IPS-20b (cell line): ENCODE data around the gene DAB2IP.
"Not testable (repeated sequence)": the region's sequence is repeated elsewhere in the genome, so short reads cannot be mapped to it uniquely, and the experiment has no call there.

ENCODE experiments used
- H3K27ac ChIP-seq: one replicate; pipeline ENCODE4 v1.5.1; 2013; ENCODE audit warnings: low read length
- H3K27me3 ChIP-seq: 2 replicates; pipeline ENCODE4 v1.6.1; 2013; ENCODE audit warnings: mild to moderate bottlenecking, low read length, inconsistent platforms; ENCODE audit not compliant: insufficient read depth
- H3K36me3 ChIP-seq: 2 replicates; pipeline ENCODE4 v1.6.1; 2013; ENCODE audit warnings: low read depth, mild to moderate bottlenecking, inconsistent platforms, low read length, moderate library complexity; ENCODE audit not compliant: insufficient read depth
- H3K4me1 ChIP-seq: 2 replicates; pipeline ENCODE4 v1.6.1; 2013; ENCODE audit warnings: mild to moderate bottlenecking, control low read depth, inconsistent platforms, low read length, moderate library complexity; ENCODE audit not compliant: insufficient read depth
- H3K4me3 ChIP-seq: 2 replicates; pipeline ENCODE4 v1.5.1; 2013; ENCODE audit warnings: mild to moderate bottlenecking, low read length, inconsistent platforms
- H3K9ac ChIP-seq: 2 replicates; pipeline ENCODE4 v1.6.1; 2013; ENCODE audit warnings: low read depth, mild to moderate bottlenecking, inconsistent platforms, low read length, moderate library complexity
- H3K9me3 ChIP-seq: 2 replicates; pipeline ENCODE4 v1.6.1; 2013; ENCODE audit warnings: mild to moderate bottlenecking, low read depth, low read length, inconsistent platforms; ENCODE audit not compliant: insufficient read depth

Gene DAB2IP

DNA sequence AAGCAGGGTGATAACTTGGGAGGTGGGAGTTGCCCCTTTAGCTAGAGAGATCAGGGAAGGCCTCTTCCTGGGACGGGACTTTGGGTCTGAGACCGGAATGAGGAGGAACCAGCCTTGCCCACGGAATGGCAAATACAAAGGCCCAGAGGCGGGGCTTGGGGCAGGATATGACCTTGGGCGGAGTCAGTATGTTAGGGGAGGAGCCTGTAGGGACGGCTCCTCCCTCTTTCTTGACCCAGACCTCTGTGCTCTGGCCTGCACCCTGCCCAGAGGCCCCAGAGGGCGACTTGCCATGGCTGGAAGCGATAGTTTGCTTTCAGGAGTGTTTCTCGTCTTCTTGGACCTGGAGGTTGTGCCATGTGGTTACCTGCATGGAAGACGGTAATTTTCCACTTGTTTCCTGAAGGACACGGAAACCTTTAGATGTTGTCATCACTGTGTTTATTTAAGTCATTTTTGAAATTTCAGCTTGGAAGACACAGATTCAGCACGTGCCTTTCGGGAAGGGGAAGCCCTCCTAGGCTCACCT lies 85.6 kb downstream of the DAB2IP start:
- Histone ChIP-seq H3K27me3 (peaks cover 12% of the 10 kb centered on the region), H3K4me3 (peak overlapping the region; percentile 63; the same call in 1 of the 2 replicates), H3K9me3 (no peaks in the 10 kb centered on the region), H3K27ac (no peak overlapping the region), H3K4me1 (peaks cover 44% of the 10 kb centered on the region), H3K36me3 (no peaks in the 10 kb centered on the region), H3K9ac (peak overlapping the region; percentile 1; the same call in 1 of the 2 replicates)

GRCh38 chr9:121737481-121737931 lies 86.1 kb downstream of the DAB2IP start:
- Histone ChIP-seq H3K4me3 (no peak overlapping the region; the same call in 1 of the 2 replicates), H3K27ac (no peak overlapping the region), H3K9me3 (no peaks in the 10 kb centered on the region), H3K27me3 (peaks cover 12% of the 10 kb centered on the region), H3K9ac (no peak overlapping the region; the same call in 1 of the 2 replicates), H3K36me3 (no peaks in the 10 kb centered on the region), H3K4me1 (peaks cover 44% of the 10 kb centered on the region)

- no peaks in the 10 kb centered on the region for H3K36me3 ChIP-seq
- peaks cover 12% of the 10 kb centered on the region for H3K27me3 ChIP-seq
- peaks cover 48% of the 10 kb centered on the region for H3K4me1 ChIP-seq
- no peak overlapping the region for H3K27ac ChIP-seq
- no peak overlapping the region for H3K9ac ChIP-seq
- no peaks in the 10 kb centered on the region for H3K9me3 ChIP-seq
- no peak overlapping the region for H3K4me3 ChIP-seq
Measured at GRCh38 chr9:121738411-121738810, 87.0 kb downstream of the DAB2IP start.

DNA sequence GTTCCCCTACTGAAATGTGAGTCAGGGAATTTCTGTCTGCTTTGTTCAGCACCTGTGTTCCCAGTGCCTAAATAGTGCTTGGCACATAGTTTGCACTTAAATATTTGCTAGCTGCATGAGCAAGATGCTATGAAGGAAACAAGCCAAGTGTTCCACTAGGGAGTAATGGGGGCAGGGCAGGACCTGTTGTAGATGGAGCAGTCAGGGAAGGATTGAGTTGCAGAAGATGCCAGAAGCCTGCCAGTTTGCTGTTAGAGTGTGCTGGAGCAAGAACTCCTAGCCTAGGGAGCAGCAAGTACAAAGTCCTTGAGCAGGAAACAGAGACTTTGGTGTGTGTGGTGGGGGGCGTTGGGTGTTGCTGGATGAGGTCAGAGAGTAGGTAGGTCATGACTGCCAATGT lies 87.5 kb downstream of the DAB2IP start:
- Histone ChIP-seq H3K27me3 (peaks cover 12% of the 10 kb centered on the region), H3K9ac (no peak overlapping the region), H3K4me3 (no peak overlapping the region), H3K9me3 (no peaks in the 10 kb centered on the region), H3K4me1 (peaks cover 53% of the 10 kb centered on the region), H3K36me3 (no peaks in the 10 kb centered on the region), H3K27ac (no peak overlapping the region)

GRCh38 chr9:121739971-121740370 lies 88.5 kb downstream of the DAB2IP start:
- no peaks in the 10 kb centered on the region for H3K36me3 ChIP-seq
- H3K9me3 ChIP-seq, result no peaks in the 10 kb centered on the region
- peaks cover 60% of the 10 kb centered on the region for H3K4me1 ChIP-seq
- no peak overlapping the region for H3K9ac ChIP-seq
- H3K27me3 ChIP-seq, result peaks cover 12% of the 10 kb centered on the region
- no peak overlapping the region for H3K27ac ChIP-seq
- no peak overlapping the region for H3K4me3 ChIP-seq

DNA sequence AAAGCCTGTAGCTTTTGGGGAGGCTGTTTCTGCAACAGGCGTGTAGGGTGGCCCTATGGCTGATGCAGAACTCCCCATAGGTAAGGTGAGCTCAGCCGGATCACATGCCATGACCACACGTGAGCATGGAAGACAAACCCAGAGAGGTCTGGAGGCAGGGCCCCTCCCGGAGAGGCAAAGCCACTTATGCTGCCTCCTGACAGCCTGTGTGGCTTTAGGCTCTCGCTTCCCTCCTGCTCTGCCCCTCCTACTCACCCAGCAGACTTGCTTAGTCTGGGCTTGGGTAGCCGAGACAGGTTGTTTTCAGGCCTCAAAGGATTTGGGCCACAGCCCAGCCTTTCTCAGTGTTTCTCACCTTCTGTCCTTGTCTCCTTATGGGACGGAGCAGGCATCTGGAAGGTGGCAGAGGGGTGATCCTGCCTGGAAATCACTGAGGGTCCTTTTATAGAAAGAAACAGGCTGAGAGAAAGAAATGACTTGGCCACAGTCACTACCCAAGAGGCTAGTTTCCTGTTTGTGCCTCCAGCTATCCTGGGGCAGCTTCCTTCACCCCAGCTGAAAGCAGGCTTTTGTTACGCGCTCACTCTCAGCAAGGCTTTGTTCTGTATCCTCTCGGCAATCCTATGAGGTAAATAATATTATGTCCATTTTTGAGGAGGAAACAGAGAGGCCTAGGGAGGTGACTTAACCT lies 89.9 kb downstream of the DAB2IP start:
- H3K9me3 ChIP-seq, result no peaks in the 10 kb centered on the region
- H3K9ac ChIP-seq, result peak overlapping the region; percentile 39; the same call in 1 of the 2 replicates
- H3K4me1 ChIP-seq, result peaks cover 54% of the 10 kb centered on the region
- H3K36me3 ChIP-seq, result no peaks in the 10 kb centered on the region
- H3K4me3 ChIP-seq, result no peak overlapping the region
- no peaks in the 10 kb centered on the region for H3K27me3 ChIP-seq
- H3K27ac ChIP-seq, result no peak overlapping the region

- H3K4me3 ChIP-seq, H3K27ac ChIP-seq, H3K27me3 ChIP-seq, H3K9me3 ChIP-seq, H3K36me3 ChIP-seq: not testable (repeated sequence)
- Histone ChIP-seq H3K9ac (peak overlapping the region; percentile 39; the same call in 1 of the 2 replicates), H3K4me1 (peaks cover 54% of the 10 kb centered on the region)
Measured at GRCh38 chr9:121741919-121742283, 90.5 kb downstream of the DAB2IP start.

GRCh38 chr9:121742923-121743322 lies 91.5 kb downstream of the DAB2IP start:
- Histone ChIP-seq H3K27ac (no peak overlapping the region), H3K4me1 (peaks cover 54% of the 10 kb centered on the region), H3K36me3 (no peaks in the 10 kb centered on the region), H3K4me3 (no peak overlapping the region), H3K9me3 (no peaks in the 10 kb centered on the region), H3K27me3 (no peaks in the 10 kb centered on the region), H3K9ac (0 out of 2 replicates have a peak overlapping the region, but pooled peaks have one; percentile 1)

- H3K27ac ChIP-seq, result peak overlapping the region; percentile 65
Measured at GRCh38 chr9:121743441-121744001, 92.1 kb downstream of the DAB2IP start.

DNA sequence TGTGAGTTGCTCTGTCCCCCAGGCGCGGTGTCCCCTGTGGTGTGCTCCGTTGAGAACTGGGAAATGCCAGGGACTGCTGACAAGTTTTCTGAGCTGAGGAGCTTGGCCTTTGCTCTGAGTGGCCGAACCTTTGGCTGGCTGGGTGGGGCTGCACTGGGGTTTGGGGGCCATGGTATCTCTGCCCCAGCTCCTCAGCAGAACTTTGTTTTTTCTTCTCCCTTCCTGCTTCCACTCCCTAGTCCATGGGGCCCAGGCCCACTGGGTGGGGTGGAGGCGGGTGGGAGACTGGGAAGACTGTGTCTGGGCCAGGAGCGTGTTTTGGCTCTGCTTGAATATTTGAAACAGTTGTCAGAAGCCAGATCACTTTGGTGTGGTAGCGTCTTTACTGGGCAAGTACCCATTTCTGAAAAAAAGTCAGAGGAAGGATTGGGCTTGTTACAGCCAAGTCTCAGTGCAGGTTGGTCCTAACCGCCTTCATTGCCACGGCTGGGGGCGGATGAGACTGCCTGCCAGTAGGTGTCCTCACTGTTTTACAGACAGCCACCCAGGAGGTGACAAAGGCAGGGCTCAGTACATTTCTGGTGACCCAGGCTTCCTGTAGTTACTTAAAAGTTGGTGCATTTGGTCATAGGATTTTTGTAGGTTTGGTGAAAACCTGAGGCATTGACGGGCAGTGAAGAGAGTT lies 92.7 kb downstream of the DAB2IP start:
- H3K27me3 ChIP-seq, result no peaks in the 10 kb centered on the region
- H3K9ac ChIP-seq, result no peak overlapping the region; the same call in 1 of the 2 replicates
- peak overlapping the region; percentile 38; the same call in 1 of the 2 replicates for H3K4me3 ChIP-seq
- no peaks in the 10 kb centered on the region for H3K36me3 ChIP-seq
- peak overlapping the region; percentile 65 for H3K27ac ChIP-seq
- peaks cover 44% of the 10 kb centered on the region for H3K4me1 ChIP-seq
- no peaks in the 10 kb centered on the region for H3K9me3 ChIP-seq

More at GRCh38 chr9:121743441-121744001, 92.1 kb downstream of the DAB2IP start:
- H3K36me3 ChIP-seq, result no peaks in the 10 kb centered on the region
- no peaks in the 10 kb centered on the region for H3K9me3 ChIP-seq
- H3K9ac ChIP-seq, result 0 out of 2 replicates have a peak overlapping the region, but pooled peaks have one; percentile 1
- peaks cover 50% of the 10 kb centered on the region for H3K4me1 ChIP-seq
- H3K4me3 ChIP-seq, result peak overlapping the region; percentile 38; the same call in 1 of the 2 replicates
- no peaks in the 10 kb centered on the region for H3K27me3 ChIP-seq

GRCh38 chr9:121744687-121745395 lies 93.4 kb downstream of the DAB2IP start:
- Histone ChIP-seq H3K27me3 (no peaks in the 10 kb centered on the region), H3K9ac (no peak overlapping the region; the same call in 1 of the 2 replicates), H3K27ac (no peak overlapping the region), H3K36me3 (no peaks in the 10 kb centered on the region), H3K4me3 (no peak overlapping the region), H3K9me3 (no peaks in the 10 kb centered on the region), H3K4me1 (peaks cover 37% of the 10 kb centered on the region)
